GM21526 (cell line): Measurements from ENCODE around the gene BICDL1.

Source experiments
- ATAC-seq: cut with Tn5 transposase; IDR thresholded peaks from one replicate; pipeline ENCODE4 v1.9.1; 2021; ENCODE audit warnings: moderate library complexity; ENCODE audit not compliant: unreplicated experiment, low FRiP score

Gene BICDL1

GRCh38 chr12:120098756-120099470 lies 109.9 kb downstream of the BICDL1 start:
- ATAC-seq, result no peak

- ATAC-seq, result no peak
Measured at GRCh38 chr12:120099738-120100137, 110.7 kb downstream of the BICDL1 start.

- no peak for ATAC-seq
Measured at GRCh38 chr12:120100630-120101029, 111.6 kb downstream of the BICDL1 start.

GRCh38 chr12:120101182-120101581 lies 112.1 kb downstream of the BICDL1 start:
- ATAC-seq, result no peak

GRCh38 chr12:120101617-120102016 lies 112.6 kb downstream of the BICDL1 start:
- ATAC-seq, result no peak

- ATAC-seq, result no peak
Measured at GRCh38 chr12:120102189-120103043, 113.4 kb downstream of the BICDL1 start.

GRCh38 chr12:120103044-120103338 lies 114.0 kb downstream of the BICDL1 start:
- ATAC-seq, result no peak

GRCh38 chr12:120103371-120103770 lies 114.3 kb downstream of the BICDL1 start:
- no peak for ATAC-seq

- ATAC-seq, result no peak
Measured at GRCh38 chr12:120106151-120106550, 117.1 kb downstream of the BICDL1 start.

- ATAC-seq, result no peak
Measured at GRCh38 chr12:120109570-120110267, 120.7 kb downstream of the BICDL1 start.

- peak; percentile 48 for ATAC-seq
Measured at GRCh38 chr12:120110550-120111501, 121.8 kb downstream of the BICDL1 start.

GRCh38 chr12:120115066-120115465 lies 126.0 kb downstream of the BICDL1 start:
- ATAC-seq, result no peak

- no peak for ATAC-seq
Measured at GRCh38 chr12:120115692-120116440, 126.8 kb downstream of the BICDL1 start.

GRCh38 chr12:120116441-120116791 lies 127.4 kb downstream of the BICDL1 start, which contains the start of gene RAB35:
Gene RAB35 (minus strand): TSS chr12:120116753. CDS start chr12:120116650, 103 bp downstream.
- ATAC-seq, result peak; percentile 11

GRCh38 chr12:120116792-120117651 lies 128.0 kb downstream of the BICDL1 start:
- ATAC-seq, result peak; percentile 32

GRCh38 chr12:120117961-120118320 lies 128.9 kb downstream of the BICDL1 start:
- no peak for ATAC-seq

- ATAC-seq, result no peak
Measured at GRCh38 chr12:120118321-120119061, 129.5 kb downstream of the BICDL1 start.
